ENCODE data around the gene UBASH3A. TPM values are rescaled to one million over a fixed set of nuclear protein-coding genes. Genes with fewer than 3 reads are reported as not detected.

UBASH3A gene
- total RNA-seq, 1 experiment from 2014 or later = not detected

DNA sequence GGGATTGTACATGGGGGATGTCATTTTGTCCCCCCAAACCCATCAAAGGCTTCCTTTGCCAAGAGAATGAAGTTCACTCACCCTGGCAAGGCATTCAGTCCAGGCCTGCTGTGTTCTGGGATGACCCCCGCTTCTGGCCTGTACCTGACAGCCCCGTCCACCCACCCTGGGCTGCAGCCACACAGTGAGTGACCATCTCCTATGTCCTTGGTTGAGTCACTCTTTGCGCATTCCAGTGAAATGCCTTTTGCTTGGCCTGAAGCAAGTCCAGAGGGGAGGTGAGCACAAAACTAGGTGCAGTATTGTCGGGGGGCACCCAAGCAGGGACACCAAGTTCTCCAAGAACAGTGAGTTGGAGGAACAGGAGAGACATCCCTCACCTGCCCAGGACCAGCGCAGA is 18.1 kb upstream of the UBASH3A start:
- TF ChIP-seq, protein P1, sequence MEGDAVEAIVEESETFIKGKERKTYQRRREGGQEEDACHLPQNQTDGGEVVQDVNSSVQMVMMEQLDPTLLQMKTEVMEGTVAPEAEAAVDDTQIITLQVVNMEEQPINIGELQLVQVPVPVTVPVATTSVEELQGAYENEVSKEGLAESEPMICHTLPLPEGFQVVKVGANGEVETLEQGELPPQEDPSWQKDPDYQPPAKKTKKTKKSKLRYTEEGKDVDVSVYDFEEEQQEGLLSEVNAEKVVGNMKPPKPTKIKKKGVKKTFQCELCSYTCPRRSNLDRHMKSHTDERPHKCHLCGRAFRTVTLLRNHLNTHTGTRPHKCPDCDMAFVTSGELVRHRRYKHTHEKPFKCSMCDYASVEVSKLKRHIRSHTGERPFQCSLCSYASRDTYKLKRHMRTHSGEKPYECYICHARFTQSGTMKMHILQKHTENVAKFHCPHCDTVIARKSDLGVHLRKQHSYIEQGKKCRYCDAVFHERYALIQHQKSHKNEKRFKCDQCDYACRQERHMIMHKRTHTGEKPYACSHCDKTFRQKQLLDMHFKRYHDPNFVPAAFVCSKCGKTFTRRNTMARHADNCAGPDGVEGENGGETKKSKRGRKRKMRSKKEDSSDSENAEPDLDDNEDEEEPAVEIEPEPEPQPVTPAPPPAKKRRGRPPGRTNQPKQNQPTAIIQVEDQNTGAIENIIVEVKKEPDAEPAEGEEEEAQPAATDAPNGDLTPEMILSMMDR (IDR thresholded peaks at IDR 0.05; ENCODE audit: insufficient read depth in 1 of 2, low read depth in 1 of 2, low read length in 1 of 2, severe bottlenecking in 1 of 2, unreplicated experiment in 1 of 2) = no peak
- intact Hi-C loops (cut with micrococcal nuclease; ENCODE audit: unreplicated experiment) = no loop called here
- CTCF ChIA-PET = no interaction called here
- Mint-ChIP-seq H3K36me3 (ENCODE audit: insufficient read depth, unreplicated experiment) (peaks cover 4% of the 10 kb centered on the region), H3K4me3 (ENCODE audit: unreplicated experiment) (no peak overlapping the region), H3K9me3 (ENCODE audit: unreplicated experiment) (no peaks in the 10 kb centered on the region), H3K4me1 (ENCODE audit: low read depth, unreplicated experiment) (peaks cover 27% of the 10 kb centered on the region), H3K27ac (ENCODE audit: unreplicated experiment) (no peak overlapping the region), H3K27me3 (ENCODE audit: insufficient read depth, unreplicated experiment) (no peaks in the 10 kb centered on the region)
- BruUV-seq (replicated peaks) = no TSS peak
- H3K4me1 ChIP-seq = peaks cover 9% of the 10 kb centered on the region
- POLR2A ChIA-PET = no interaction called here
- H3K9me3 ChIP-seq = no peaks in the 10 kb centered on the region; the same call in 1 of the 2 replicates
- no peak overlapping the region for H3K4me3 ChIP-seq (ENCODE audit: low read depth, low read length)
- H3K36me3 ChIP-seq (ENCODE audit: control insufficient read depth, insufficient read depth, low read length) = no peaks in the 10 kb centered on the region
- peak in 1 of 2 experiments; percentile 1 for DNase-seq
- no peaks in the 10 kb centered on the region for H3K27me3 ChIP-seq (replicated peaks; ENCODE audit: control insufficient read depth, insufficient read depth, low read length)

DNA sequence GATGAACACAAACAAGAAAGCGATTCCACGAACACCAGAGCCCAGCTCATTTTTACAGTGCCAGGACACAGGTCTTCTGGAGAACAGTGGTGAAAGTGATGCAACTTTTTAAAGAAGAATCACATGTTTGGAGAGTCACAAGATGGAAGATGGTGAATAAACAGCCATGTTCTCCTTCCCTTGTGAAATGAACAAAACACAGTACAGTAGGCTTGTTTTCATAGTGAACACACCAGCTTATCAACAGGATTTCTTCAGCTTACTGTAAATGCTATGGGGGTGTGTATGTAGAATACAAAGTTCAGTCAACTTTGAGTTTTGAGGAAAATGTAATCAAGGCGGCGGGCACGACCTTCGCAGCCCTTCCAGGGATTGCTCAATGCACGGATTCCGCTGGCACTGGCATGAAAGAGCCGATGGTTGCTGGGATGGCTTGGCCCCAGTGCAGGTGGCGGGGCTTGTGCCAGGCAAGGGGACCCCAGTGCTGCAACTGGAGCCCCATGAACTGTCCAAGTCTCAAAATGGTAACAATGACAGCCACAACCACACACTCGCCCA is 17.6 kb upstream of the UBASH3A start:
- H3K9me3 ChIP-seq = no peaks in the 10 kb centered on the region; the same call in 1 of the 2 replicates
- no peak for DNase-seq
- Mint-ChIP-seq H3K36me3 (ENCODE audit: insufficient read depth, unreplicated experiment) (peaks cover 4% of the 10 kb centered on the region), H3K27me3 (ENCODE audit: insufficient read depth, unreplicated experiment) (no peaks in the 10 kb centered on the region), H3K27ac (ENCODE audit: unreplicated experiment) (no peak overlapping the region), H3K9me3 (ENCODE audit: unreplicated experiment) (no peaks in the 10 kb centered on the region), H3K4me3 (ENCODE audit: unreplicated experiment) (no peak overlapping the region), H3K4me1 (ENCODE audit: low read depth, unreplicated experiment) (peaks cover 32% of the 10 kb centered on the region)
- ChIA-PET POLR2A (no interaction called here), CTCF (no interaction called here)
- no peak overlapping the region for H3K4me3 ChIP-seq (ENCODE audit: low read depth, low read length)
- H3K4me1 ChIP-seq = peaks cover 12% of the 10 kb centered on the region
- BruUV-seq (replicated peaks) = no TSS peak
- no peaks in the 10 kb centered on the region for H3K27me3 ChIP-seq (replicated peaks; ENCODE audit: control insufficient read depth, insufficient read depth, low read length)
- intact Hi-C loops (cut with micrococcal nuclease; ENCODE audit: unreplicated experiment) = no loop called here
- no peaks in the 10 kb centered on the region for H3K36me3 ChIP-seq (ENCODE audit: control insufficient read depth, insufficient read depth, low read length)
- TF ChIP-seq, protein P1 (IDR thresholded peaks at IDR 0.05; ENCODE audit: insufficient read depth in 1 of 2, low read depth in 1 of 2, low read length in 1 of 2, severe bottlenecking in 1 of 2, unreplicated experiment in 1 of 2) = no peak

DNA sequence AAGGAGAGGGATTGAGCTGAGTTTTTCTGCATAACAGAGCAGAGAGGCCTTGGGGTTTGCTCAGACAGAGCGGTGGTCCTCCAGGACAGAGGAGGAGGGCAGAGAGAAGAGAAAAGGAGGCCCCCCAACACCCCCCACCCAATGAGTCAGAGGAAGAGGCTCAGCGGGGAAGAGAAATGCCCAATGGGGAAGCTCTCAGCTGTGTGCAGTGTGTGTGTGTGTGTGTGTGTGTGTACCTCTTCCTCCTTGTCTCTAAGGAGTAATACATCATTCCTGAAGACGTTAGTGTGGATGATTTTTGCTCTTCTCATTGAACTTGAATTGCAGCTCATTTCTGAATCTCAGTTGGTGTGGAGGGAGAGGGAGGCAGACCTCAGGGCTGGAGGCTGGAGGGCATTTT is 16.5 kb upstream of the UBASH3A start:
- ChIA-PET POLR2A (no interaction called here), CTCF (no interaction called here)
- H3K4me1 Mint-ChIP-seq (ENCODE audit: low read depth, unreplicated experiment) = peaks cover 37% of the 10 kb centered on the region
- H3K36me3 Mint-ChIP-seq (ENCODE audit: insufficient read depth, unreplicated experiment) = peaks cover 4% of the 10 kb centered on the region
- no peak overlapping the region for H3K4me3 ChIP-seq (ENCODE audit: low read depth, low read length)
- H3K36me3 ChIP-seq (ENCODE audit: control insufficient read depth, insufficient read depth, low read length) = no peaks in the 10 kb centered on the region
- H3K27ac Mint-ChIP-seq (ENCODE audit: unreplicated experiment) = no peak overlapping the region
- no peaks in the 10 kb centered on the region for H3K9me3 Mint-ChIP-seq (ENCODE audit: unreplicated experiment)
- H3K27me3 Mint-ChIP-seq (ENCODE audit: insufficient read depth, unreplicated experiment) = no peaks in the 10 kb centered on the region
- intact Hi-C loops (cut with micrococcal nuclease; ENCODE audit: unreplicated experiment) = no loop called here
- BruUV-seq (replicated peaks) = no TSS peak
- TF ChIP-seq, protein P1 (IDR thresholded peaks at IDR 0.05; ENCODE audit: insufficient read depth in 1 of 2, low read depth in 1 of 2, low read length in 1 of 2, severe bottlenecking in 1 of 2, unreplicated experiment in 1 of 2) = no peak
- no peaks in the 10 kb centered on the region; the same call in 1 of the 2 replicates for H3K9me3 ChIP-seq
- peaks cover 18% of the 10 kb centered on the region for H3K4me1 ChIP-seq
- peak in 1 of 2 experiments; percentile 3 for DNase-seq
- no peak overlapping the region for H3K4me3 Mint-ChIP-seq (ENCODE audit: unreplicated experiment)
- no peaks in the 10 kb centered on the region for H3K27me3 ChIP-seq (replicated peaks; ENCODE audit: control insufficient read depth, insufficient read depth, low read length)

Measured in Caco-2 (cell line).